Activated CD8-positive, alpha-beta memory T cell treated with anti-CD3 and anti-CD28 coated beads, Interleukin-2, amount 50 U/mL, for 24 hours (primary cell): ENCODE data around the gene CABLES1.

ENCODE experiments used
- DNase-seq: peaks from one replicate; pipeline ENCODE4 v3.0.0-alpha.2; 2020; ENCODE audit errors: extremely low read depth

CABLES1 gene

GRCh38 chr18:23191232-23191631 lies 55.9 kb downstream of the CABLES1 start:
- DNase-seq: no peak

GRCh38 chr18:23193742-23194141 lies 58.5 kb downstream of the CABLES1 start:
- DNase-seq: no peak

- DNase-seq: no peak
Measured at GRCh38 chr18:23194155-23194996, 59.1 kb downstream of the CABLES1 start.

GRCh38 chr18:23194997-23195957 lies 60.0 kb downstream of the CABLES1 start:
- DNase-seq: no peak

DNA sequence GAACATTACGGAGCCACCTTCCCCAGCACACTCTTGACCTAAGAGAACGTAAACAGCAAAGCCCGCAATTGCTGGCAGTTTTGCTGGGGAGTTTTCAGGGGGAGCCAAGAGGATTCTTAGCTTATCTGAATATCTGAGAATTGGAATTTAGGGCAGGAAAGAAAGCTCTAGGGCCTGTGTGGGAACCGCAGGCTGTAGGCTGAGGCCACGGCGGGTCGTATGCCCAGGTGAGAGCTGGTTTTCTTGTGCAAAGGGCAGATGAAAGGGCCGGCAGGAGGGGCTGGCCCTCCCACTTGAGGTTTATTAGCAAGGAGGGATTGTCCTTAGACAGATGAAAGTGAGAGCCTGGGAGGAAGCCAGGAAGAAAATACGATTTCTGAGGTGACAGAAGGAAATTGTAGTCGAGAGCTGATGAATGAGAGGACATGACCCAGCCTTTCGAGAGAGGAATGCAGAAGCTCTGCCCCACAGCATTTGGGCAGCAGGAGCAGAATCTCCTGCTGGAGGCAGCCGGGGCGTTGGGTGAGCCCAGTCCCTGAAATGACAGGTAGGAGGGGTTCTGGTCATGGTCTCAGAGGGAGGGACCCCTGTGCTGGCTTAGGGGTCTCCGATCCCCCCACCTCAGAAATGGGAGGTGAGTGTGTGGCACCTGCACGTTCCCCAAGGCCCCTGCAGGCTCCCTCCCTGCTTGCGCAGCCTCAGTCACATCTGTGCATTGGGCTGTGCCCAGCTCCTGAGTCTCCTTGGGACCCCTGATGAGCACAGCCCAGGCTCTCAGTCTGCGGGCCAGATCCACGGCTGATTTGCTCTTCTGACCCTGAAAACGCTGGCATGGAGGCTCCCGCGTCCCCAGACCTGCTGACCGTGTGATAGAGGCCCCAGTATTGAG lies 61.1 kb downstream of the CABLES1 start:
- no peak for DNase-seq

- DNase-seq: no peak
Measured at GRCh38 chr18:23198217-23198845, 63.0 kb downstream of the CABLES1 start.

DNA sequence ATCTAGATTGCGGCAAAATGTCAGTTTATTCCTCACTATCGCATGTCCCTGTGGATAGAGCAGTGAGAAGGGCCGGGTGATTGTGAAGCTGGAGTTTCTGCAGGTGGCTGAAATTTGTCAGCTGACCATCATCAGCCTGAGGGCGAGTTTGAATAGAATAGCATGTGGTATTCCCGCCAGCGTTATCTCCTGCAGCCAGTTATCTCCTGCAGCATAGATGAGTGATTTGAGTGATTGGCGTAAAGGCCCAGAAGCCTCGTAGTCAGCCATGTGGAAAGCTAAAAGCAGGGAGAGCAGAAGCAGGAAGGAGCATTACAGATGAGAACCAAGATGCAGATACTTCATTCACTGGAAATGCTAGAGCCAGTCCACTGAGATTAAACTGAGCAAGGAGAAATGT lies 65.5 kb downstream of the CABLES1 start:
- no peak for DNase-seq

- DNase-seq: no peak
Measured at GRCh38 chr18:23201741-23202140, 66.5 kb downstream of the CABLES1 start.

GRCh38 chr18:23203891-23204432 lies 68.7 kb downstream of the CABLES1 start:
- DNase-seq: no peak

DNA sequence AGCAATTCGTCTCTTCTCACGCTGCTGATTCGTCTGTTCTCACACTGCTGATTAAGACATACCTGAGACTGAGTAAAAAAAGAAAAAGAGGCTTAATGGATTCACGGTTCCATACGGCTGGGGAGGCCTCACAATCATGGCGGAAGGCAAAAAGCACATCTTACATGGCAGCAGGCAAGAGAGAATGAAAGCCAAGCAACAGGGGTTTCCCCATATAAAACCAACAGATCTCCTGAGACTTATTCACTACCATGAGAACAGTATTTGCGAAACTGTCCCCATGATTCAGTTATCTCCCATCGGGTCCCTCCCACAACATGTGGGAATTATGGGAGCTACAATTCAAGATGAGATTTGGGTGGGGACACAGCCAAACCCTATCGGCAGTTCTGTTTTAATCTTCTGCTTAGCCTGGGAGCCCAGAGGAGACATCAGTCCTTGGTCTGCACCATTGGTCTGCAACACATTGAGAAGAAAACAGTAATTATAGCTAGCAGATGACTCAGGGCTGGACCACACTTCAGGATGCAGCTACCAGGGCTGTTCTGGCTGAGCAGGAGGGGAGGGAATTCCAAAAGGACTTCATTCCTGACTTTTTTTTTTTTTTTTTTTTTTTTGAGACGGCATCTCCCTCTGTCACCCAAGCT lies 69.4 kb downstream of the CABLES1 start:
- no peak for DNase-seq

DNA sequence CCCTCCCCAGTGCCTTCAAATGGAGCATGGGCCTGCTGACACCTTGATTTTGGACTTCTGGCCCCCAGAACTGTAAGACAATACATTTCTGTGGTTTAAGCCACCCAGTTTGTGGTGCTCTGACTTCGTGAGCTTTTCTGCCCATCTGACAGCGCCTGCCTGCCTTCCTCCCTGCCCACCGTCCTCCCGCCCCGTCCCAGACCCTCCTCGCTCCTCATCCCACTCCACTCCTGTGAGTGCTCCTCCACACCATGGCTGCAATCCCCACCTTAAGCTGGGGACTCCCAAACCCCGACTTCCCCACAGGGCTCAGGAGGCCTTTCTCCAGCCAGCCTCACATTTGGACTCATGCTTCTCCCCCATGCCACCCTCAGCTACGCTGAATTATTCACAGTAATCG lies 70.7 kb downstream of the CABLES1 start:
- DNase-seq: no peak

DNA sequence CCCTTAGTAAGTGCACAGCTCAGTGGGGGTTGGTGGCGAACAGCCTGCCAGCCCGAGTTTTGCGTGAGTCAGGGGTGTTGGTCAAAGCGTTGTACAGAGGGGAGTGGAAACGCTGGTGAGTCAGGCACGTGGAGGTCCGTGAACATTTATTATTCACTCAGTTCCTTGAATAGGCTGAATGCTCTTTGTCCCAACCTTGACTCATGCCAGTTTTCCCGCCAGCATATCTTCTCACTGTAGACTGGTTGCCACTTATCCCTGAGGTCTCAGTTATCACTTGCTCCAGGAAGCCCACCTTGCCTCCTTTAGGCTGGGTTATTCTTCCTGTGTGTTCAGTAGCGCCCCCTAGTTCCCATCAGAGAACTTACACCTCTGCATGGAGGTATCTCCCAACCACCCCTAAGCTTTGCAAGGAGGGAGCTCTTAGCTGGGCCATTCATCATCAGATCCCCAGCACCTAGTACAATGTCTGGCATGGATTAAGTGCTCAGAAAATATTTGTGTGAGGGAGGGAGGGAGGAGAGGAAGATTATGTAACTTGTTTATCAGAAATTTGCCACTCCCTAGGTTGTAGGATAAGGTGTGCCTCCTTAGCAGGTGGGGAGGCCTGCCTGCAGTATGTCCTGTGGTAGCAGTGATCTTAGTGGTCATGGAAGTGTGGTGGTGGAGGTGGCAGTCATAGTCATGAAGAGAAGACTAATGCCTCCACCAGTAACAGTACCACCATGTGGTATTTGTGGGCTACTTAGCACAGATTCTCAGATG lies 72.1 kb downstream of the CABLES1 start:
- no peak for DNase-seq

GRCh38 chr18:23207994-23208393 lies 72.7 kb downstream of the CABLES1 start:
- DNase-seq: no peak

DNA sequence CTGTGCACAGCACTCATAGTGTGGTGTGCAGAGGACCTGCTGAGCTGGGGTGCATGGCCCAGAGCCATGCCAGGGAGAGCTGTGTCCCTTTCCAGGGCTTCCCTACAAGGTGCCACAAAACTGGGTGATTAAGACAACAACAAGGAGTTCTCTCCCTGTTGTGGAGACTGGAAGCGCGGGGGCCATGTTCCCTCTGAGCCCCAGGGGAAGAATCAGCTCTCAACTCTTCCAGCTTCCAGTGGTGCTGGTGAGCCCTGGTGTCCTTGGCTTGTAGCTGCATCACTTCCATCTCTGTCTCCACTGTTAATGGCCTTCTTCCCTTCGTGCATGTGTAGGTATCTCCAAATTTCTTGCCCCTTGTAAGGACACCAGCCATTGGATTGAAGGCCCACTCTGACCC lies 73.3 kb downstream of the CABLES1 start:
- DNase-seq: no peak

- DNase-seq: no peak
Measured at GRCh38 chr18:23209031-23209430, 73.7 kb downstream of the CABLES1 start.

GRCh38 chr18:23209796-23210195 lies 74.5 kb downstream of the CABLES1 start:
- no peak for DNase-seq

DNA sequence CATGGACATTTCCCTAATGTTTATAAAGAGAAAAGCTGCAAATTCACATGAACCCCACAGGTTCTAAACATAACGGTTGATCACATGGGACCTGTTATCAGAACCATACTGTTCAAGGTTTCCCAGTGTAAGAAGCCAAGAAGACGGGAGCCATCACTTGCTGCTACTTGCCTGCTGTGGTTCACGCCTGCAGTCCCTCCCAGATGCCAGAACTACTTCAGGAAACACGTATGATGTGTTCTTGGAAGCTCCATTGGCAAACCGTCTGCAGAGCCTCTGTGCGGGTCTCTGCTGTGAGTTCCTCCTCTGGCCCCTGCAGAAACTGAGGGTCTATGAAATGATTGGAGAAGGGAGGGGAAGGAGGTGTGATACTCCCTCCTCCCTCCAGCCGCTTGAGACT lies 75.2 kb downstream of the CABLES1 start:
- DNase-seq: no peak

- no peak for DNase-seq
Measured at GRCh38 chr18:23211146-23211545, 75.9 kb downstream of the CABLES1 start.

DNA sequence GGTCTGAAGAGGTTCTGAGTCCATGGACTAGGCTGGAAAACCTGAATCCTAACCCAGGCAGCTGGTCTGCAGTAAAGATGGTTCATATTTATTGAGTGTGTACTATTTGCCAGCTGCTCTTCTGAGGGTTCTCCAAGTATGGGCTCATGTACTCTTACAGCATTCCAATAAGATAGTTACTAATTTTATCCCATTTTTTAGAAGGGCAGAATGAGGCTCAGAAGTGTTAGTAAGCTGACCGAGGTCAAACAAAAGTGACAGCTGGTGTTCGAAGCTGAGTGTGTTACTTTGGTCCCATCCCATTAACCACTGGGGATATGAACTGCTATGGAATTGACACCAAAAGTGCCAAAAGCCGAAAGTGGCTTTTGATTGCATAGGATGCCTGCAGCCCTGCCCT lies 76.9 kb downstream of the CABLES1 start:
- DNase-seq: no peak

DNA sequence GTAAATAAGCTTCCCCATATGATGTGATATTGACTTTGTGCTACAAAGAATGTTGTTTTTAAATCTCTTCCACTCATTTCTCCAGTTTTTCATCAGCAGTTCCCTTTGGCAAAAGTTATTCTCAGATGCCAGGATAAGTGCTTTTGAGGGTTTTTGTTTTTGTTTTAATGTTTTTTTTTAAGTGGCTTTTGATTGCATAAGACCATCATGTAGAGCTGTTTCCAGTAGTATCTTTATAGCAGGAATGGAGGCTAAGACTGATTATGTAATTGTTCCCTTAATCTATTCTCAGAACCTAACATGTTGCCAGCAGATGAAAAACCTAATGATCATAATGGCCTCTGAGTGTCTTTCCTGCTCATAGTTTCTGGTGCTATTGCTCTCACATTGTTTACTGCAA lies 77.9 kb downstream of the CABLES1 start:
- DNase-seq: no peak
